Naive thymus-derived CD4-positive, alpha-beta T cell (primary cell): ENCODE measurements around the gene CENPX. TPM values are rescaled to one million over a fixed set of nuclear protein-coding genes. Genes with fewer than 3 reads are reported as not detected.

Experiments
- ATAC-seq: fragments of 150-1000 bp; cut with Tn5 transposase; 2 replicates; pipeline ENCODE4 v1.10.0; 2021; ENCODE audit warnings: mild to moderate bottlenecking, moderate library complexity
- CTCF ChIA-PET: fragments of 350-600 bp; sonication (Branson Sonifier 250); formaldehyde crosslinking; loops from one replicate; lab custom pipeline; 2021; ENCODE audit warnings: antibody characterized with exemption; lab: Charles Lee
- POLR2A ChIA-PET: fragments of 350-600 bp; sonication (Branson Sonifier 250); formaldehyde crosslinking; loops from one replicate; lab custom pipeline; 2021; ENCODE audit warnings: antibody characterized with exemption, inconsistent platforms; lab: Charles Lee
- DNase-seq, 9 donors: peaks; one replicate each; pipeline versions ENCODE4 v3.0.0 to v3.0.0-alpha.2; 2020 to 2022; ENCODE audit warnings: mixed read lengths in 1 of 9
- H3K27ac ChIP-seq: one replicate; pipeline ENCODE4 v1.7.0; 2013; ENCODE audit warnings: mild to moderate bottlenecking, low read depth, low read length, moderate library complexity
- H3K27me3 ChIP-seq, 2 donors: one replicate each; pipeline ENCODE4 v1.7.0; 2013; ENCODE audit warnings: low read length in 2 of 2, mild to moderate bottlenecking in 2 of 2, moderate library complexity in 2 of 2; ENCODE audit not compliant: control insufficient read depth in 2 of 2, insufficient read depth in 2 of 2
- H3K36me3 ChIP-seq, 3 experiments: 1 replicate in 2 of 3; 2 replicates in 1 of 3; pipeline ENCODE4 v1.7.0; 2013; ENCODE audit warnings: low read length in 3 of 3, mild to moderate bottlenecking in 3 of 3, moderate library complexity in 1 of 3; ENCODE audit not compliant: insufficient read depth in 3 of 3, control insufficient read depth in 2 of 3
- H3K4me1 ChIP-seq, 2 donors: one replicate each; pipeline ENCODE4 v1.7.0; 2013; ENCODE audit warnings: low read length in 2 of 2, mild to moderate bottlenecking in 2 of 2, moderate library complexity in 1 of 2; ENCODE audit not compliant: control insufficient read depth in 2 of 2, insufficient read depth in 2 of 2
- H3K4me3 ChIP-seq: 2 replicates; pipeline ENCODE4 v1.7.0; 2013; ENCODE audit warnings: mild to moderate bottlenecking, low read length
- H3K9me3 ChIP-seq, 3 experiments: 1 replicate in 2 of 3; 2 replicates in 1 of 3; pipeline ENCODE4 v1.7.0; 2013; ENCODE audit warnings: low read length in 3 of 3; ENCODE audit not compliant: control insufficient read depth in 2 of 3
- H3K27ac Mint-ChIP-seq, 9 donors: one replicate each; pipeline ENCODE4 v1.8.0; 2020 to 2022; ENCODE audit warnings: mixed read lengths in 9 of 9, mild to moderate bottlenecking in 8 of 9, moderate library complexity in 5 of 9, inconsistent platforms in 2 of 9
- H3K27me3 Mint-ChIP-seq, 5 donors: one replicate each; pipeline ENCODE4 v1.8.0; 2021 to 2022; ENCODE audit warnings: mixed read lengths in 5 of 5, mild to moderate bottlenecking in 1 of 5
- H3K36me3 Mint-ChIP-seq, 5 donors: one replicate each; pipeline ENCODE4 v1.8.0; 2020 to 2022; ENCODE audit warnings: mixed read lengths in 5 of 5, mild to moderate bottlenecking in 3 of 5, inconsistent platforms in 1 of 5
- H3K4me1 Mint-ChIP-seq, 7 donors: one replicate each; pipeline ENCODE4 v1.8.0; 2020 to 2022; ENCODE audit warnings: mixed read lengths in 7 of 7, mild to moderate bottlenecking in 3 of 7, inconsistent platforms in 1 of 7
- H3K4me3 Mint-ChIP-seq, 10 donors: one replicate each; pipeline ENCODE4 v1.8.0; 2020 to 2022; ENCODE audit warnings: mild to moderate bottlenecking in 10 of 10, mixed read lengths in 10 of 10, moderate library complexity in 6 of 10, inconsistent platforms in 2 of 10
- H3K9me3 Mint-ChIP-seq, 11 donors: one replicate each; pipeline ENCODE4 v1.8.0; 2020 to 2022; ENCODE audit warnings: mixed read lengths in 11 of 11, mild to moderate bottlenecking in 4 of 11, inconsistent platforms in 1 of 11, moderate library complexity in 1 of 11
- intact Hi-C, 2 donors: fragments of 100-400 bp; cut with micrococcal nuclease; formaldehyde crosslinking; loops; one replicate each; pipeline ENCODE4 v1.15.1; 2023
- polyA plus RNA-seq, 2 donors: library from polyadenylated mRNA; unstranded; fragments of 300-500 nt; fragmentation: Illumina TruSeq; gene quantifications; one replicate each; pipeline ENCODE4 v1.2.3, GENCODE V29; 2021
- total RNA-seq, 6 experiments: library from RNA in 5 of 6; stranded (reverse) in 5 of 6; gene quantifications; 1 replicate in 5 of 6; 2 replicates in 1 of 6; pipeline ENCODE4 v1.2.3 and lab custom pipeline; 2021 to 2026

The CENPX gene
- total and polyA plus RNA-seq, 7 experiments from 2014 or later, result 25.5 to 72.7 (median 34.1) TPM

- intact Hi-C loops, result no loop called here
- Mint-ChIP-seq H3K9me3 (no peaks in the 10 kb centered on the region), H3K36me3 (peaks cover 0 to 7% (median 0%) of the 10 kb centered on the region in 5 donors), H3K4me1 (peaks cover 0 to 3% (median 0%) of the 10 kb centered on the region in 7 donors), H3K27ac (no peak overlapping the region), H3K4me3 (no peak overlapping the region), H3K27me3 (no peaks in the 10 kb centered on the region)
- CTCF ChIA-PET, result interaction anchor here (0.7 kb wide), 1 partner anchor 30 kb away, joined by 3 read pairs; no protein-coding TSS in a partner anchor
- Histone ChIP-seq H3K27me3 (no peaks in the 10 kb centered on the region), H3K9me3 (no peaks in the 10 kb centered on the region), H3K4me3 (no peak overlapping the region), H3K4me1 (no peaks in the 10 kb centered on the region), H3K27ac (no peak overlapping the region), H3K36me3 (peaks cover 0 to 19% (median 0%) of the 10 kb centered on the region in 3 experiments)
- POLR2A ChIA-PET, result interaction anchor here (1.1 kb wide), 1 partner anchor 24 kb away, joined by 3 read pairs; the partner anchor contains the start of genes CENPX and LRRC45
- DNase-seq (no peak), ATAC-seq (no peak)
Measured at GRCh38 chr17:81998691-81999438, 23.8 kb downstream of the CENPX start.

DNA sequence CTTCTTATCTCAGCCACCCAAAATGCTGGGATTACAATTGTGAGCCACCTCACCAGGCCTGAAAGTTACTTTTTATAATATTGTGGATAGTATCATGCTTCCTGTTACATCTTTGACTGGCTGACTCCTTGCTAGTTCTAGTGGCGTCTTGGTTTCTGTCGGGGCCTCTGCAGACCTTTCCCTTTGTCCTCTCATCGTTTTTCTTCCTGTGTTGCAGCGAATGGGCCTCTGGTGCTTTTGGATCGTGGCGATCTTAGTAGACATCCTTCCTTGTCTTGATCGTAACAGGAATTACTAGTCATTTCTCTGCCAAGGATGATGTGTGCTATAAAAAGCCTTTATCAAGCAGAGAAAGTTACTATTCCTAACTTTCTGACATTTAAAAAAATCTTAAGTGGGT lies 24.5 kb downstream of the CENPX start:
- Mint-ChIP-seq H3K4me1 (peaks cover 0 to 3% (median 0%) of the 10 kb centered on the region in 7 donors), H3K9me3 (no peaks in the 10 kb centered on the region), H3K4me3 (no peak overlapping the region), H3K27me3 (no peaks in the 10 kb centered on the region), H3K36me3 (peaks cover 0 to 7% (median 0%) of the 10 kb centered on the region in 5 donors), H3K27ac (no peak overlapping the region)
- H3K4me3 ChIP-seq, result no peak overlapping the region
- ChIA-PET CTCF (no interaction called here), POLR2A (interaction anchor here (1.1 kb wide), 1 partner anchor 24 kb away, joined by 3 read pairs; the partner anchor contains the start of genes CENPX and LRRC45)
- intact Hi-C loops, result no loop called here
- H3K9me3 ChIP-seq, result no peaks in the 10 kb centered on the region
- H3K27ac ChIP-seq, result no peak overlapping the region
- DNase-seq (no peak), ATAC-seq (no peak)
- H3K4me1 ChIP-seq, result no peaks in the 10 kb centered on the region
- peaks cover 0 to 19% (median 0%) of the 10 kb centered on the region in 3 experiments for H3K36me3 ChIP-seq
- H3K27me3 ChIP-seq, result no peaks in the 10 kb centered on the region

DNA sequence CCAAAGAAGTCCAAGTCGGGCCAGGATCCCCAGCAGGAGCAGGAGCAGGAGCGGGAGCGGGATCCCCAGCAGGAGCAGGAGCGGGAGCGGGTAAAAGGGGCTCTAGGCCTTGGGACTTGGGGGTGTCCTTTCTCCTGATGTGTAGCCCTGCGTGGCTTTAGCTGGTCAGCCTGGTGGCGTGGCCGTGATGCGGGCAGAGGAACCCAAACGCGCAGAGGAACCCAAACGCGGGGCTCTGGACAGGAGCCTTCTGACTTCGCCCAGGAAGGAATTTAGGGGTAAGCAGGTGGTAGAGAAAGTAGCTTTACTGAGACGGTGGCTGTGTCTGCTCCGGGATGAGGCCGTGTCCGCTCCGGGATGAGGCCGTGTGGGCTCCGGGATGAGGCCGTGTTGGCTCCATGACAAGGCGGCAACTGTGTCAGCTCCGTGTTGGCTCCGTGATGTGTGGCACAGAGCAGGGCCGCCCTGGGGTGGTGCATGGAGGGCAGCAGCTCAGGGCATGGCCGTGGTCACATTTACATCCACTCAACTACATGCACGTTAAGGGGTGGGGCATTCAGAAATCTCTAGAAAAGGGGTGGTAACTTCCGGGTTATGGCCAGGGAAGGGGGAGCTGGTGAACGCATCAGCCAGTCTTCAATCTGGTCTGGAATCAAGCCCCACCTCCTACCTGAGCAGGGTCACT lies 25.8 kb downstream of the CENPX start:
- no peaks in the 10 kb centered on the region for H3K9me3 Mint-ChIP-seq
- no peaks in the 10 kb centered on the region for H3K27me3 Mint-ChIP-seq
- ChIA-PET POLR2A (interaction anchor here (0.6 kb wide), 2 partner anchors 12 to 333 kb away, joined by 3 read pairs; no protein-coding TSS in a partner anchor), CTCF (interaction anchor here (1.1 kb wide), 1 partner anchor 37 kb away, joined by 4 read pairs; no protein-coding TSS in a partner anchor)
- H3K4me3 ChIP-seq, result no peak overlapping the region
- peaks cover 0 to 3% (median 0%) of the 10 kb centered on the region in 7 donors for H3K4me1 Mint-ChIP-seq
- no peak for DNase-seq
- peaks cover 0 to 22% (median 0%) of the 10 kb centered on the region in 3 experiments for H3K36me3 ChIP-seq
- H3K4me1 ChIP-seq, result no peaks in the 10 kb centered on the region
- no peak overlapping the region for H3K27ac ChIP-seq
- H3K9me3 ChIP-seq, result no peaks in the 10 kb centered on the region
- no peak for ATAC-seq
- intact Hi-C loops, result no loop called here
- no peak overlapping the region for H3K4me3 Mint-ChIP-seq
- peaks cover 0 to 7% (median 0%) of the 10 kb centered on the region in 5 donors for H3K36me3 Mint-ChIP-seq
- no peaks in the 10 kb centered on the region for H3K27me3 ChIP-seq
- H3K27ac Mint-ChIP-seq, result no peak overlapping the region

DNA sequence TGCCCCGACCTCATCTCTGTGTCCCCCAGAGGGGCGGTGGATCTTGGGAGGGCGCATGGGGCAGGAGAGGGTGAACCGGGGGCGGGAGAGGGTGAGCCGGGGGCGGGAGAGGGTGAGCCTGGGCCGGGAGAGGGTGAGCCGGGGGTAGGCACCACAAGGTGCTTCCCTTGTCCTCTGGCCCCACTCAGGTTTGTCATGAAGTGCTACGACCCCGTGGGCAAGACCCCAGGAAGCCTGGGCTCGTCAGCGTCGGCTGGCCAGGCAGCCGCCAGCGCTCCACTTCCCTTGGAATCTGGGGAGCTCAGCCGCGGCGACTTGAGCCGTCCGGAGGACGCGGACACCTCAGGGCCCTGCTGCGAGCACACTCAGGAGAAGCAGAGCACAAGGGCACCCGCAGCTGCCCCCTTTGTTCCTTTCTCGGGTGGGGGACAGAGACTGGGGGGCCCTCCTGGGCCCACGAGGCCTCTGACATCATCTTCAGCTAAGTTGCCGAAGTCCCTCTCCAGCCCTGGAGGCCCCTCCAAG lies 26.4 kb downstream of the CENPX start:
- H3K27me3 Mint-ChIP-seq, result no peaks in the 10 kb centered on the region
- Histone ChIP-seq H3K36me3 (peaks cover 0 to 26% (median 0%) of the 10 kb centered on the region in 3 experiments), H3K9me3 (no peaks in the 10 kb centered on the region), H3K27ac (no peak overlapping the region), H3K4me3 (no peak overlapping the region), H3K27me3 (no peaks in the 10 kb centered on the region), H3K4me1 (no peaks in the 10 kb centered on the region)
- H3K4me1 Mint-ChIP-seq, result peaks cover 0 to 6% (median 3%) of the 10 kb centered on the region in 7 donors
- ATAC-seq (no peak), DNase-seq (no peak)
- intact Hi-C loops, result no loop called here
- ChIA-PET POLR2A (no interaction called here), CTCF (interaction anchor here (1.1 kb wide), 1 partner anchor 37 kb away, joined by 4 read pairs; no protein-coding TSS in a partner anchor)
- no peak overlapping the region for H3K27ac Mint-ChIP-seq
- H3K4me3 Mint-ChIP-seq, result no peak overlapping the region
- no peaks in the 10 kb centered on the region for H3K9me3 Mint-ChIP-seq
- peaks cover 0 to 7% (median 0%) of the 10 kb centered on the region in 5 donors for H3K36me3 Mint-ChIP-seq

GRCh38 chr17:81995463-81996231 lies 27.0 kb downstream of the CENPX start:
- no peaks in the 10 kb centered on the region for H3K27me3 ChIP-seq
- no peaks in the 10 kb centered on the region for H3K9me3 Mint-ChIP-seq
- ATAC-seq (no peak), DNase-seq (no peak)
- H3K4me3 Mint-ChIP-seq, result no peak overlapping the region
- no peaks in the 10 kb centered on the region for H3K27me3 Mint-ChIP-seq
- intact Hi-C loops, result no loop called here
- peaks cover 0 to 28% (median 0%) of the 10 kb centered on the region in 3 experiments for H3K36me3 ChIP-seq
- no peaks in the 10 kb centered on the region for H3K9me3 ChIP-seq
- H3K27ac Mint-ChIP-seq, result no peak overlapping the region
- ChIA-PET CTCF (no interaction called here), POLR2A (no interaction called here)
- H3K4me3 ChIP-seq, result no peak overlapping the region
- H3K36me3 Mint-ChIP-seq, result peaks cover 0 to 9% (median 0%) of the 10 kb centered on the region in 5 donors
- H3K4me1 ChIP-seq, result no peaks in the 10 kb centered on the region
- H3K4me1 Mint-ChIP-seq, result peaks cover 0 to 7% (median 5%) of the 10 kb centered on the region in 7 donors
- H3K27ac ChIP-seq, result no peak overlapping the region
